H1 (cell line): ENCODE data around the gene KIFBP.

ENCODE experiments used
- ATF3 ChIP-seq: IDR thresholded peaks from 2 replicates; pipeline ENCODE4 v1.6.1; 2011; ENCODE audit warnings: low read depth, mild to moderate bottlenecking, low read length; ENCODE audit not compliant: insufficient read depth
- CBX8 ChIP-seq: fragments of 300-800, 300-1000 bp; sonication (generic); IDR thresholded peaks from 2 replicates; pipeline ENCODE4 v1.7.1; 2016; ENCODE audit warnings: low read depth, low read length, borderline replicate concordance
- CTCF ChIP-seq, 3 experiments: IDR thresholded peaks; 1 replicate in 2 of 3; 2 replicates in 1 of 3; pipeline versions ENCODE4 v1.5.1 to v1.6.1; 2011; ENCODE audit warnings: low read length in 3 of 3, mild to moderate bottlenecking in 3 of 3, inconsistent platforms in 2 of 3, low read depth in 1 of 3, moderate library complexity in 1 of 3; ENCODE audit not compliant: insufficient read depth in 1 of 3; ENCODE audit errors: control extremely low read depth in 1 of 3
- HDAC2 ChIP-seq, 2 experiments: fragments of 300-600 bp in 1 of 2; sonication (generic) in 1 of 2; IDR thresholded peaks; 2 replicates each; pipeline ENCODE4 v1.6.1; 2011 to 2012; ENCODE audit warnings: low read depth in 2 of 2, low read length in 2 of 2, mild to moderate bottlenecking in 2 of 2, moderate library complexity in 2 of 2, borderline replicate concordance in 1 of 2, inconsistent platforms in 1 of 2
- JUND ChIP-seq: IDR thresholded peaks from 2 replicates; pipeline ENCODE4 v1.6.1; 2011; ENCODE audit warnings: mild to moderate bottlenecking, improper control_type of control experiment, low read length
- KDM5A ChIP-seq: fragments of 200-600 bp; IDR thresholded peaks from 2 replicates; pipeline ENCODE4 v1.7.1; 2012; ENCODE audit warnings: mild to moderate bottlenecking, low read length, inconsistent platforms, mixed read lengths
- PHF8 ChIP-seq: fragments of 200-600 bp; sonication (generic); conservative IDR thresholded peaks from 2 replicates; pipeline ENCODE4 v1.7.1; 2012; ENCODE audit warnings: low read depth, mild to moderate bottlenecking, inconsistent platforms, low read length, moderate library complexity
- POLR2A ChIP-seq, 2 experiments: IDR thresholded peaks; 1 replicate in 1 of 2; 2 replicates in 1 of 2; pipeline ENCODE4 v1.6.1; 2011; ENCODE audit warnings: low read depth in 2 of 2, low read length in 2 of 2, mild to moderate bottlenecking in 2 of 2; ENCODE audit errors: control extremely low read depth in 1 of 2
- TBP ChIP-seq: IDR thresholded peaks from 2 replicates; pipeline ENCODE4 v1.6.1; 2011; ENCODE audit warnings: low read depth, low read length, improper control_type of control experiment

- TF ChIP-seq POLR2A (IDR thresholded peaks at IDR 0.05; ENCODE audit: control extremely low read depth in 1 of 2, low read depth in 2 of 2, low read length in 2 of 2): no peak
- no peak for TF ChIP-seq CTCF (IDR thresholded peaks at IDR 0.05; ENCODE audit: control extremely low read depth in 1 of 3, insufficient read depth in 1 of 3, low read depth in 1 of 3, low read length in 3 of 3)
- TF ChIP-seq KDM5A: no peak
- no peak for TF ChIP-seq HDAC2 (IDR thresholded peaks at IDR 0.05; ENCODE audit: borderline replicate concordance in 1 of 2, low read depth in 2 of 2, low read length in 2 of 2)
- no peak for TF ChIP-seq TBP
- TF ChIP-seq ATF3: no peak
- TF ChIP-seq PHF8: no peak
- no peak for TF ChIP-seq CBX8
- TF ChIP-seq JUND: no peak
Measured at GRCh38 chr10:68992636-68993440, 4.2 kb downstream of the KIFBP start.
